Mammary epithelial cell (primary cell): Measurements from ENCODE around the gene FAM210B.

ENCODE experiments used
- CTCF ChIP-seq, 2 donors: IDR thresholded peaks in 1 of 2; conservative IDR thresholded peaks in 1 of 2; 2 replicates each; pipeline ENCODE4 v1.5.1; 2011 to 2012; ENCODE audit warnings: inconsistent platforms in 2 of 2, low read length in 2 of 2, mild to moderate bottlenecking in 2 of 2, control low read depth in 1 of 2, low read depth in 1 of 2; ENCODE audit not compliant: insufficient read depth in 1 of 2; ENCODE audit errors: extremely low read depth in 1 of 2
- EZH2 ChIP-seq: IDR thresholded peaks from 2 replicates; pipeline ENCODE4 v1.6.1; 2012; ENCODE audit warnings: low read length, inconsistent platforms, borderline replicate concordance

- TF ChIP-seq EZH2, result no peak
- peak; percentile 70 to 92 for TF ChIP-seq CTCF (conservative IDR thresholded peaks at IDR 0.05 in 1 of 2, IDR thresholded peaks at IDR 0.05 in 1 of 2; ENCODE audit: extremely low read depth in 1 of 2, insufficient read depth in 1 of 2, low read depth in 1 of 2, low read length in 2 of 2)
These were observed 14.9 kb upstream of the FAM210B start for GRCh38 chr20:56343861-56344381.
